Ovary (tissue), 3 donors: ENCODE measurements around the gene CD79B.

ENCODE experiments used
- EP300 ChIP-seq: sonication (generic); formaldehyde crosslinking; IDR thresholded peaks from one replicate; pipeline ENCODE4 v1.6.1; 2017; ENCODE audit warnings: antibody characterized with exemption
- POLR2A ChIP-seq: fragments of 450-650 bp; IDR thresholded peaks from one replicate; pipeline ENCODE4 v1.6.1; 2017; ENCODE audit warnings: antibody characterized with exemption, mild to moderate bottlenecking, moderate library complexity
- TF ChIP-seq, protein P1 (sequence below), 3 donors: fragments of 450-650 bp in 2 of 3; fragments of 200-600 bp in 1 of 3; IDR thresholded peaks; one replicate each; pipeline versions ENCODE4 v1.5.1 to v1.8.0; 2016 to 2022; ENCODE audit warnings: antibody characterized with exemption in 3 of 3, mild to moderate bottlenecking in 1 of 3
- donor health status: DM: no; HTN: no; CAD: no.

- TF ChIP-seq POLR2A = no peak
- TF ChIP-seq, protein P1, sequence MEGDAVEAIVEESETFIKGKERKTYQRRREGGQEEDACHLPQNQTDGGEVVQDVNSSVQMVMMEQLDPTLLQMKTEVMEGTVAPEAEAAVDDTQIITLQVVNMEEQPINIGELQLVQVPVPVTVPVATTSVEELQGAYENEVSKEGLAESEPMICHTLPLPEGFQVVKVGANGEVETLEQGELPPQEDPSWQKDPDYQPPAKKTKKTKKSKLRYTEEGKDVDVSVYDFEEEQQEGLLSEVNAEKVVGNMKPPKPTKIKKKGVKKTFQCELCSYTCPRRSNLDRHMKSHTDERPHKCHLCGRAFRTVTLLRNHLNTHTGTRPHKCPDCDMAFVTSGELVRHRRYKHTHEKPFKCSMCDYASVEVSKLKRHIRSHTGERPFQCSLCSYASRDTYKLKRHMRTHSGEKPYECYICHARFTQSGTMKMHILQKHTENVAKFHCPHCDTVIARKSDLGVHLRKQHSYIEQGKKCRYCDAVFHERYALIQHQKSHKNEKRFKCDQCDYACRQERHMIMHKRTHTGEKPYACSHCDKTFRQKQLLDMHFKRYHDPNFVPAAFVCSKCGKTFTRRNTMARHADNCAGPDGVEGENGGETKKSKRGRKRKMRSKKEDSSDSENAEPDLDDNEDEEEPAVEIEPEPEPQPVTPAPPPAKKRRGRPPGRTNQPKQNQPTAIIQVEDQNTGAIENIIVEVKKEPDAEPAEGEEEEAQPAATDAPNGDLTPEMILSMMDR (IDR thresholded peaks at IDR 0.05) = no peak
- no peak for TF ChIP-seq EP300
Measured at GRCh38 chr17:63925615-63926014, 6.5 kb downstream of the CD79B start.
